Endometrial microvascular endothelial cells (primary cell): ENCODE results near the gene PGBD5. TPM values are rescaled to one million over a fixed set of nuclear protein-coding genes. Genes with fewer than 3 reads are reported as not detected.

ENCODE experiments used
- in situ Hi-C: cut with HindIII; loops from 2 replicates; pipeline ENCODE4 v1.10.0; 2017; ENCODE audit warnings: low sequenced_read_pairs, low pct_unique_long_range_greater_than_20kb; ENCODE audit errors: inconsistent ontology term
- total RNA-seq: library from RNA; depleted of rRNA; stranded (reverse); fragments of >200 nt; gene quantifications from one replicate; pipeline ENCODE4 v1.2.3, GENCODE V29; 2015; ENCODE audit errors: inconsistent ontology term

Gene PGBD5
- total RNA-seq, 1 donor from 2014 or later, result not detected

- in situ Hi-C loops, result loop anchor here (25.0 kb wide), 1 partner anchor 681 kb away; the partner anchor contains the start of genes TAF5L and URB2
These were observed 108.0 kb downstream of the PGBD5 start for GRCh38 chr1:230317823-230318819.

GRCh38 chr1:230316864-230317745 is 109.0 kb downstream of the PGBD5 start:
- in situ Hi-C loops, result loop anchor here (25.0 kb wide), 1 partner anchor 680 kb away; the partner anchor contains the start of genes TAF5L and URB2

GRCh38 chr1:230315099-230315498 is 111.0 kb downstream of the PGBD5 start:
- in situ Hi-C loops, result loop anchor here (25.0 kb wide), 1 partner anchor 678 kb away; the partner anchor contains the start of genes TAF5L and URB2

GRCh38 chr1:230314142-230314470 is 112.0 kb downstream of the PGBD5 start:
- in situ Hi-C loops, result loop anchor here (25.0 kb wide), 1 partner anchor 677 kb away; the partner anchor contains the start of genes TAF5L and URB2

DNA sequence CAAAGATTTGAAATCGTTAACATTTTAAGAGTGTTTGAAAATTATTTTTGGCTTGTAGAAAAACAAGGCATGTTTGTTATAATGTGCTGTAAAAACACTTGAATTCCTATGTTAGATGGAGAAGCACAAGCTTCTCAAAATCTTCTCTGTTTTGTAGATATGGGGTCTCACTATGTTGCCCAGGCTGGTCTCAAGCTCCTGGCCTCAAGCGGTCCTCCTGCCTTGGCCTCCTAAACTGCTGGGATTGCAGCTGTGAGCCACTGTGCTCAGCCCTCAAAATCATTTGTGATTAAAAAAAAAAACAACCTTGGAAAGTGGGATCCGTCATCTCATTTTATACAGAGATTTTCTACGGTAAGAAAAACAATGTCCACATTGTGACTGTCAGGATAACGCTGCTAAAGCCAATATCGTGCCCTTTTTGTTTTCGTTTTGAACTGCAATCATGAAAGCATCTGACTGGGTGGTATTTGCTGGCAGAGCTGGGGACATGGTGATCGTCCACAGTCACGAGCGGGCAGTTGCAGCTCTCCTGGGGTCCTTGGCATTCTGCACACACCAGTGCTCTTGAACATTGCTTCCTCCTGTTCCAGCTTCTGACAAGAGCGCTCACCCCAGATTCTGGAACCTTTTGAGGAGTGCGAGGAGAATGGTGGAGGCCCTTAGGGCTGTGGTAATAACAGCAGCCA is 112.5 kb downstream of the PGBD5 start:
- in situ Hi-C loops, result loop anchor here (25.0 kb wide), 1 partner anchor 676 kb away; the partner anchor contains the start of genes TAF5L and URB2

DNA sequence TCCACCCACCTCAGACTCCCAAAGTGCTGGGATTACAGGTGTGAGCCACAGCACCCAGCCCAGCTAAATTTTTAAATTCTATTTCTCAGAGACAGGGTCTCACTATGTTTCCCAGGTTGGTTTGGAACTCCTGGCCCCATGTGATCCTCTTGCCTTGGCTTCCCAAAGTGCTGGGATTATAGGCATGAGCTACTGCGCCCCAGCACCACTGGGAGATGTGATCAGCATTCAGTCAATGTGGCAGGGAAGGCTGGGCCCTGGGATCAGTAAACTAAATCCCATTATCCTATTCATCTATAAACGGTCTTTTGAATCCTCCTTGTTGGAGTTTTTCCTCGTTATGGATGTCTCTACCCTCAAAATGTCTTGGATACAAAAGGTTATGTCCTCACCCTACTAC is 113.5 kb downstream of the PGBD5 start:
- in situ Hi-C loops, result loop anchor here (25.0 kb wide), 1 partner anchor 675 kb away; the partner anchor contains the start of genes TAF5L and URB2

DNA sequence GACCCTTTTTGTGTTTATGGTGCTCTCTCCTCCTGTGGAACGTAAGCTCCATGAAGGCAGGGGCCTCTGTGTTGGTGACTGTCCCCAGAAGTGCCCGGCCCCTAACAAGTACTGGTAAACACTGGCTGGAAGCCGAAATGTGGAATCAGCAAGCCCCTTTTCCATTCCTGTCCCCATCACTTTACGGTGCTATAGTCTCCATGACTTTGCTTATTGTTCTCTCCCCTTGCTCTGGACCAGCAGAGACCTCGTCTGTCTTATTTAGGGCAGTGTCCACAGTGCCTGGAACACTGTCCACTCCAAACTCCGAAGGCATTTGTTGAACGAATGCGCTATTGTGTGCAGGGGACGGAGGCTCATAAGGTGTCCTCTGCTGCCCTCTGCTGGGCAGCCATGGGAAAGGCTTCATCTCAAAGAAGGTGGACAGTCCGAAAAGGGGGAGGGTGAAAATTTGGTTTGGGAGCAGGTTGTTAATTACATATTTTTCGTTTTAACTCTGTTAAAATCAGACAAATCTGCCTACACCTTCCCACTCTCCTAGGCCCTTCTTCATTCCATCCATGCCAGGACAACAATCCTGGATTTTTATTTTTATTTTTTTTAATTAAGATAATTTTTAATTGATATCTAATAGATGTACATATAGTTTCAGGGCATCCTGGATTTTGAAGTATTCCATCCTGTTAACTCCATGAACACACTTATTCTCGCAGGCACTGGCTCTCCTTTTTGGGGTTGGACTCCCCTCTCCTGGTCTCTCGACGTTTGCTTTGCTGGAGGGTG is 115.6 kb downstream of the PGBD5 start:
- in situ Hi-C loops, result loop anchor here (25.0 kb wide), 1 partner anchor 673 kb away; the partner anchor contains the start of genes TAF5L and URB2

- in situ Hi-C loops, result loop anchor here (10.0 to 25.0 kb wide), 2 partner anchors 175 to 672 kb away; partner anchors contain the start of genes TAF5L and URB2
These were observed 116.4 kb downstream of the PGBD5 start for GRCh38 chr1:230309646-230310177.

DNA sequence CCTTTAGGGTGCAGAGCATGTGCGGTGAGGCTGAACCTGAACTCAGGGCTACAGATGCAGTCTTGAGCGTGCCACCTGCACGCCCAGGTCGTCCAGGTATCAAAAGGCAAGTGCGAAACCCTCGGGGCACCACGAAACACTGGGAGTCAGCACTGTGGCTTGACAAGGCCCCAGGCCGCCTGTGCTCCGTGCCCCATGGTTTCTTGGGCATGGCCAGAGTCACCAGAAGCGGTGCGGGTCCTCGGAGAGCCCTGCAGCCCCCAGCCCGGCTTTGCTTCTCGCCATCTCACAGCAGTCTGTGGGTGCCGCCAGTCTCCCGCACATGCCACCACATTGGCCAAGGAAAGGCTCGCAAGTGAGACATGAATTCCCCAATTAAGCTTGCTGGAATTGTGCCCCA is 117.3 kb downstream of the PGBD5 start:
- in situ Hi-C loops, result loop anchor here (10.0 to 25.0 kb wide), 2 partner anchors 174 to 672 kb away; partner anchors contain the start of genes TAF5L and URB2

- in situ Hi-C loops, result loop anchor here (10.0 to 25.0 kb wide), 2 partner anchors 173 to 671 kb away; partner anchors contain the start of genes TAF5L and URB2
These were observed 118.1 kb downstream of the PGBD5 start for GRCh38 chr1:230308039-230308438.

- in situ Hi-C loops, result loop anchor here (10.0 to 25.0 kb wide), 2 partner anchors 172 to 670 kb away; partner anchors contain the start of genes TAF5L and URB2
These were observed 118.9 kb downstream of the PGBD5 start for GRCh38 chr1:230307213-230307612.

DNA sequence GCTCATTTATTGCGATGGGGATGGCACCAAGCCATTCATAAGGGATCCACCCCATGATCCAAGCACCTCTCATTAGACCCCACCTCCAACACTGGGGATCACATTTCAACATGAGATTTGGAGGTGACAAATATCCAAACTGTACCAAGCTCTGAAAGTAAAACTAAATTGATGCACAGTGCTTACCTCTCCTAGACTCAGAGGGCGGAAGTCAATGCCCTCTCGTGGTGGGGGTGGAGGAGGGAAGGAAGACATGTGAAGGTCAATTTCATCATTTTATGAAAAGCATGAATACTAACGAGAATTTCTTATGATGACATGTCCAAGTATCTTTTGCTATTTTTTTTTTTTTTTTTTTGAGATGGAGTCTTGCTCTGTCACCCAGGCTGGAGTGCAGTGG is 120.0 kb downstream of the PGBD5 start:
- in situ Hi-C loops, result loop anchor here (10.0 to 25.0 kb wide), 2 partner anchors 171 to 669 kb away; partner anchors contain the start of genes TAF5L and URB2

GRCh38 chr1:230303822-230304221 is 122.3 kb downstream of the PGBD5 start:
- in situ Hi-C loops, result loop anchor here (10.0 to 25.0 kb wide), 2 partner anchors 169 to 667 kb away; partner anchors contain the start of genes TAF5L and URB2

- in situ Hi-C loops, result loop anchor here (10.0 to 25.0 kb wide), 2 partner anchors 168 to 666 kb away; partner anchors contain the start of genes TAF5L and URB2
These were observed 123.1 kb downstream of the PGBD5 start for GRCh38 chr1:230303069-230303468.

- in situ Hi-C loops, result loop anchor here (10.0 to 25.0 kb wide), 2 partner anchors 167 to 665 kb away; partner anchors contain the start of genes TAF5L and URB2
These were observed 124.3 kb downstream of the PGBD5 start for GRCh38 chr1:230301822-230302221.

DNA sequence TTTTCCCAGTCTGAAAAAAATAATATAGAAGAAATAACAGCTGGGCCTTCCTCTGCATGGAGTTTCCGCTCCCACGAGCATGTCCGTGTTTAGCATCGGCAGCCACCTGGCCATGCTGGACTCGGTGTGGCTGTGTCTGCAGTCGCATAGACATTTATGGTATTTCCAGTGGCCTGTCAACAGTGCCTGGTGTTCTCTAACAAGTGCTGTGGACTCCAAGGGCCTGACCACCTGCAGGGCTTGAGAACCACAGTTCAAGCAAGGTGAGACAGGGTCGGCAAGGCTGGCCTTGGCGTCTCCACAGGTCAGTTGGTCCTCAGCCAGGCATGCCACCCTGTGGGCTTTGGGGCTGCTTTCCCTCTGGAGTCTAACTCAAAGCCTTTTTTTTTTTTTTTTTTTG is 124.8 kb downstream of the PGBD5 start:
- in situ Hi-C loops, result loop anchor here (10.0 to 25.0 kb wide), 2 partner anchors 167 to 664 kb away; partner anchors contain the start of genes TAF5L and URB2
